ENCODE data around the gene AP3S2. TPM values are rescaled to one million over a fixed set of nuclear protein-coding genes. Genes with fewer than 3 reads are reported as not detected.

AP3S2 gene
- total and polyA plus RNA-seq, 2 of the 13 experiments (the other 11 are each of a cell fraction or from before 2014, with no cell fraction given): 17.6 to 44.4 TPM

DNA sequence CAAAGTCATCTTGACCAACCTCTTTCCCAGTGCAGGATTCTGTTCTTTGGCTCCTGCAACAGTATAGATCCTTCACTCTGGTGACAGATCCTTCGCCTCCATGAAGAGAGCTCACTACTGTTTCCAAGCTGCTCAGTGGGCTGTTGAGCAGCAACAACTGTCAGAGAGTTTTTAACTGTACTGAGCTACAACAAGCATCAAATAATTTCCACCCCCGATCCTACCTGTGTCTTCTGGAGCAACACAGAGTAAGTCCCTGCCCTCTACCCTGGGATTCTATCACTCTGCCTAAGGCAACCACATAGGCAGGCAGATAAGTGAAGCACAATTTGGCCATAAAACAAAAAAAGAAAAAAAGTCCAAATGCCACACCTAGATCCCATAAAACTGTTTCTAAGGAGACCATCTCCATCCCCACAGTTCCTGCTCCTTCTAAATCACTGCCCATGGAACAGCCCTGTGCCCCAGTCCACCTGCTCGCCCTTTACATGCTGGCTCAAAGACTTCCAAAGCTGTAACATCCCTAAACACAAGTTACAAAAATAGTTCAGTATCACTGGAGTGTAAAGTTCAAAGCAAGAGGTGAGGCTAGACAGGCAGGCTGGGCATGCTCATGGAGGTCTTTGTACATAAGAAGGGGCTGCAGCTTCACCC is 41.3 kb downstream of the AP3S2 start (continued):
- TF ChIP-seq IRF1 (CRISPR knock-in tag; IDR thresholded peaks at IDR 0.05; ENCODE audit: low read depth): no peak
- TF ChIP-seq, protein P1, sequence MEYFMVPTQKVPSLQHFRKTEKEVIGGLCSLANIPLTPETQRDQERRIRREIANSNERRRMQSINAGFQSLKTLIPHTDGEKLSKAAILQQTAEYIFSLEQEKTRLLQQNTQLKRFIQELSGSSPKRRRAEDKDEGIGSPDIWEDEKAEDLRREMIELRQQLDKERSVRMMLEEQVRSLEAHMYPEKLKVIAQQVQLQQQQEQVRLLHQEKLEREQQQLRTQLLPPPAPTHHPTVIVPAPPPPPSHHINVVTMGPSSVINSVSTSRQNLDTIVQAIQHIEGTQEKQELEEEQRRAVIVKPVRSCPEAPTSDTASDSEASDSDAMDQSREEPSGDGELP (IDR thresholded peaks at IDR 0.05; ENCODE audit: borderline replicate concordance, low read depth): no peak
- TF ChIP-seq PRDM4 (CRISPR knock-in tag; IDR thresholded peaks at IDR 0.05; ENCODE audit: borderline replicate concordance): no peak
- no peak for TF ChIP-seq RXRA (CRISPR knock-in tag; IDR thresholded peaks at IDR 0.05)
- TF ChIP-seq GZF1 (CRISPR knock-in tag; IDR thresholded peaks at IDR 0.05): no peak
- 0 out of 2 replicates have a peak, but pooled peaks have one; percentile 20 for TF ChIP-seq KDM1A (CRISPR knock-in tag; IDR thresholded peaks at IDR 0.05)
- TF ChIP-seq, protein P2, sequence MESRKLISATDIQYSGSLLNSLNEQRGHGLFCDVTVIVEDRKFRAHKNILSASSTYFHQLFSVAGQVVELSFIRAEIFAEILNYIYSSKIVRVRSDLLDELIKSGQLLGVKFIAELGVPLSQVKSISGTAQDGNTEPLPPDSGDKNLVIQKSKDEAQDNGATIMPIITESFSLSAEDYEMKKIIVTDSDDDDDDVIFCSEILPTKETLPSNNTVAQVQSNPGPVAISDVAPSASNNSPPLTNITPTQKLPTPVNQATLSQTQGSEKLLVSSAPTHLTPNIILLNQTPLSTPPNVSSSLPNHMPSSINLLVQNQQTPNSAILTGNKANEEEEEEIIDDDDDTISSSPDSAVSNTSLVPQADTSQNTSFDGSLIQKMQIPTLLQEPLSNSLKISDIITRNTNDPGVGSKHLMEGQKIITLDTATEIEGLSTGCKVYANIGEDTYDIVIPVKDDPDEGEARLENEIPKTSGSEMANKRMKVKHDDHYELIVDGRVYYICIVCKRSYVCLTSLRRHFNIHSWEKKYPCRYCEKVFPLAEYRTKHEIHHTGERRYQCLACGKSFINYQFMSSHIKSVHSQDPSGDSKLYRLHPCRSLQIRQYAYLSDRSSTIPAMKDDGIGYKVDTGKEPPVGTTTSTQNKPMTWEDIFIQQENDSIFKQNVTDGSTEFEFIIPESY (CRISPR knock-in tag; IDR thresholded peaks at IDR 0.05): no peak
- TF ChIP-seq SKI (IDR thresholded peaks at IDR 0.05; ENCODE audit: partially characterized antibody): no peak
- TF ChIP-seq MED8 (CRISPR knock-in tag; IDR thresholded peaks at IDR 0.05; ENCODE audit: insufficient replicate concordance): no peak
- TF ChIP-seq MEF2D (CRISPR knock-in tag; IDR thresholded peaks at IDR 0.05): peak; percentile 76; the same call in 1 of the 2 replicates
- no peak for TF ChIP-seq ZNF550 (CRISPR knock-in tag; IDR thresholded peaks at IDR 0.05; ENCODE audit: borderline replicate concordance)
- no peak for TF ChIP-seq ZNF75D (CRISPR knock-in tag; IDR thresholded peaks at IDR 0.05; ENCODE audit: borderline replicate concordance)
- peak; percentile 28; the same call in 1 of the 2 replicates for TF ChIP-seq GFI1 (CRISPR knock-in tag; IDR thresholded peaks at IDR 0.05; ENCODE audit: borderline replicate concordance)
- no peak for TF ChIP-seq ZNF709 (CRISPR knock-in tag; IDR thresholded peaks at IDR 0.05)
- TF ChIP-seq ERF (CRISPR knock-in tag; IDR thresholded peaks at IDR 0.05): 0 out of 2 replicates have a peak, but pooled peaks have one; percentile 23
- TF ChIP-seq ZNF740 (CRISPR knock-in tag; IDR thresholded peaks at IDR 0.05): no peak
- no peak for TF ChIP-seq RBM22 (optimal IDR thresholded peaks at IDR 0.05; ENCODE audit: low read length)
- TF ChIP-seq HNF4G (IDR thresholded peaks at IDR 0.05; ENCODE audit: borderline replicate concordance, low read depth, low read length): no peak
- TF ChIP-seq HNF4G (CRISPR knock-in tag; IDR thresholded peaks at IDR 0.05; ENCODE audit: borderline replicate concordance, low read depth): 0 out of 2 replicates have a peak, but pooled peaks have one; percentile 29

All from HepG2 (cell line).